ENCODE measurements around the gene CTU2. TPM values are rescaled to one million over a fixed set of nuclear protein-coding genes. Genes with fewer than 3 reads are reported as not detected.

CTU2 gene
- polyA plus RNA-seq, 1 donor (not counting 4 experiments of a cell fraction or from before 2014, with no cell fraction given): 6.3 TPM

GRCh38 chr16:88703486-88704309 lies 2.6 kb upstream of the CTU2 start:
- Histone ChIP-seq H3K79me2 (ENCODE audit: control insufficient read depth, insufficient read depth, low read length) (peaks cover 13% of the 10 kb centered on the region), H2AFZ (ENCODE audit: control insufficient read depth, low read length) (no peak overlapping the region), H3K9me1 (ENCODE audit: control insufficient read depth, extremely low read depth, insufficient read depth, low read length) (no peaks in the 10 kb centered on the region), H4K20me1 (ENCODE audit: control insufficient read depth, extremely low read depth, insufficient read depth, low read length) (no peaks in the 10 kb centered on the region), H3K4me2 (ENCODE audit: control insufficient read depth, extremely low read depth, insufficient read depth, low read depth, low read length) (no peak overlapping the region), H3K4me3 (ENCODE audit: control insufficient read depth in 2 of 3, extremely low read depth in 1 of 3, insufficient read depth in 2 of 3, low read depth in 1 of 3, low read length in 3 of 3) (no peak overlapping the region), H3K27me3 (ENCODE audit: control insufficient read depth, extremely low read depth, insufficient read depth, low read length) (no peaks in the 10 kb centered on the region), H3K9me3 (ENCODE audit: control insufficient read depth, low read depth, low read length) (no peaks in the 10 kb centered on the region), H3K27ac (ENCODE audit: control insufficient read depth, insufficient read depth, low read length) (no peak overlapping the region), H3K4me1 (ENCODE audit: control insufficient read depth, extremely low read depth, insufficient read depth, low read length) (peaks cover 9% of the 10 kb centered on the region), H3K9ac (ENCODE audit: control insufficient read depth, extremely low read depth, insufficient read depth, low read length) (no peak overlapping the region), H3K36me3 (ENCODE audit: control insufficient read depth in 2 of 2, extremely low read depth in 1 of 2, insufficient read depth in 2 of 2, low read length in 2 of 2) (peaks cover 0 to 2% of the 10 kb centered on the region in 2 experiments)
- DNase-seq (ENCODE audit: low read depth, low spot score) (no peak), FAIRE-seq (no peak)
- no peak for TF ChIP-seq EZH2 (IDR thresholded peaks at IDR 0.05; ENCODE audit: low read length)
- TF ChIP-seq, protein P1, sequence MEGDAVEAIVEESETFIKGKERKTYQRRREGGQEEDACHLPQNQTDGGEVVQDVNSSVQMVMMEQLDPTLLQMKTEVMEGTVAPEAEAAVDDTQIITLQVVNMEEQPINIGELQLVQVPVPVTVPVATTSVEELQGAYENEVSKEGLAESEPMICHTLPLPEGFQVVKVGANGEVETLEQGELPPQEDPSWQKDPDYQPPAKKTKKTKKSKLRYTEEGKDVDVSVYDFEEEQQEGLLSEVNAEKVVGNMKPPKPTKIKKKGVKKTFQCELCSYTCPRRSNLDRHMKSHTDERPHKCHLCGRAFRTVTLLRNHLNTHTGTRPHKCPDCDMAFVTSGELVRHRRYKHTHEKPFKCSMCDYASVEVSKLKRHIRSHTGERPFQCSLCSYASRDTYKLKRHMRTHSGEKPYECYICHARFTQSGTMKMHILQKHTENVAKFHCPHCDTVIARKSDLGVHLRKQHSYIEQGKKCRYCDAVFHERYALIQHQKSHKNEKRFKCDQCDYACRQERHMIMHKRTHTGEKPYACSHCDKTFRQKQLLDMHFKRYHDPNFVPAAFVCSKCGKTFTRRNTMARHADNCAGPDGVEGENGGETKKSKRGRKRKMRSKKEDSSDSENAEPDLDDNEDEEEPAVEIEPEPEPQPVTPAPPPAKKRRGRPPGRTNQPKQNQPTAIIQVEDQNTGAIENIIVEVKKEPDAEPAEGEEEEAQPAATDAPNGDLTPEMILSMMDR (optimal IDR thresholded peaks at IDR 0.05 in 1 of 3, IDR thresholded peaks at IDR 0.05 in 1 of 3, conservative IDR thresholded peaks at IDR 0.05 in 1 of 3; ENCODE audit: extremely low read depth in 1 of 3, insufficient read depth in 2 of 3, low read length in 3 of 3): no peak
- dilution Hi-C loops (cut with MboI; ENCODE audit: extremely low pct_ligation_motif_present, low sequenced_read_pairs): no loop called here

DNA sequence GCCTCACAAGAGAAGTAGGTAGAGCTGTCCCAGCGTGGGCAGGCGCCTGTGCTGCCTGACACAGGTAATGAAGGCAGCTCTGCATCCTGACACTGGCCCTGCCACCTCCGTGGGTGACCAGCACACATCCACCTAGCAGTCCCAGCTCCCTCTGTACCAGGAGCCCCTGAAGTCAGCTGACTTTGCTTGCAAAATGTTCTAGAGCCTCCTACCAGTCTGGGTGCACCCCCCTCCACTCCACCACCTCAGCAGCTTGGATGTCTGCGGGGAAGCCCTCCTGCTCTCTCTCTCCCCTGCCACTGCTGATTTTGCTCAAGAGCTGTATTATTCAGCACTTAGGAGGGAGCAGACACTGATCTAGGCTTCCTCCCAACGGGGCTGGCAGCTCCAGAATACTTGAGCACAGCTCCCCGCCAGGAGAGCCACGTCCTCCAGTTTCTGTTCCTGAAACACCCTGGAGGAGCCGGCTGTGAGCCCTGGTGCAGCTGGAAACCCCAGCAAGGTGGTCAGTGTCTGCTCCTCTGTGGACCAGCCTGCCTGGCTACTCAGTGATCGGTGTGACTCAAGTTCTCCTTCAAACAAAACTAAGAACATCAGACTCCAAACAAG lies 1.1 kb upstream of the CTU2 start:
- FAIRE-seq: no peak
- dilution Hi-C loops (cut with MboI; ENCODE audit: extremely low pct_ligation_motif_present, low sequenced_read_pairs): no loop called here
- no peak overlapping the region for H2AFZ ChIP-seq (ENCODE audit: control insufficient read depth, low read length)

More for the DNA sequence above, 1.1 kb upstream of the CTU2 start:
- Histone ChIP-seq H4K20me1 (ENCODE audit: control insufficient read depth, extremely low read depth, insufficient read depth, low read length) (no peaks in the 10 kb centered on the region), H3K36me3 (ENCODE audit: control insufficient read depth in 2 of 2, extremely low read depth in 1 of 2, insufficient read depth in 2 of 2, low read length in 2 of 2) (peaks cover 2 to 3% of the 10 kb centered on the region in 2 experiments), H3K79me2 (ENCODE audit: control insufficient read depth, insufficient read depth, low read length) (peaks cover 21% of the 10 kb centered on the region), H3K27ac (ENCODE audit: control insufficient read depth, insufficient read depth, low read length) (no peak overlapping the region), H3K4me2 (ENCODE audit: control insufficient read depth, extremely low read depth, insufficient read depth, low read depth, low read length) (peak overlapping the region; percentile 91), H3K27me3 (ENCODE audit: control insufficient read depth, extremely low read depth, insufficient read depth, low read length) (no peaks in the 10 kb centered on the region), H3K4me3 (ENCODE audit: control insufficient read depth in 2 of 3, extremely low read depth in 1 of 3, insufficient read depth in 2 of 3, low read depth in 1 of 3, low read length in 3 of 3) (peak overlapping the region; percentile 75 to 92 (median 75)), H3K9ac (ENCODE audit: control insufficient read depth, extremely low read depth, insufficient read depth, low read length) (peak overlapping the region; percentile 85), H3K9me1 (ENCODE audit: control insufficient read depth, extremely low read depth, insufficient read depth, low read length) (no peaks in the 10 kb centered on the region), H3K4me1 (ENCODE audit: control insufficient read depth, extremely low read depth, insufficient read depth, low read length) (peaks cover 9% of the 10 kb centered on the region), H3K9me3 (ENCODE audit: control insufficient read depth, low read depth, low read length) (no peaks in the 10 kb centered on the region)
- no peak for TF ChIP-seq EZH2 (IDR thresholded peaks at IDR 0.05; ENCODE audit: low read length)
- TF ChIP-seq, protein P1 (optimal IDR thresholded peaks at IDR 0.05 in 1 of 3, IDR thresholded peaks at IDR 0.05 in 1 of 3, conservative IDR thresholded peaks at IDR 0.05 in 1 of 3; ENCODE audit: extremely low read depth in 1 of 3, insufficient read depth in 2 of 3, low read length in 3 of 3): no peak
- no peak for DNase-seq (ENCODE audit: low read depth, low spot score)

All from keratinocyte (primary cell).